ENCODE measurements around the gene GTF3C5.

The GTF3C5 gene

DNA sequence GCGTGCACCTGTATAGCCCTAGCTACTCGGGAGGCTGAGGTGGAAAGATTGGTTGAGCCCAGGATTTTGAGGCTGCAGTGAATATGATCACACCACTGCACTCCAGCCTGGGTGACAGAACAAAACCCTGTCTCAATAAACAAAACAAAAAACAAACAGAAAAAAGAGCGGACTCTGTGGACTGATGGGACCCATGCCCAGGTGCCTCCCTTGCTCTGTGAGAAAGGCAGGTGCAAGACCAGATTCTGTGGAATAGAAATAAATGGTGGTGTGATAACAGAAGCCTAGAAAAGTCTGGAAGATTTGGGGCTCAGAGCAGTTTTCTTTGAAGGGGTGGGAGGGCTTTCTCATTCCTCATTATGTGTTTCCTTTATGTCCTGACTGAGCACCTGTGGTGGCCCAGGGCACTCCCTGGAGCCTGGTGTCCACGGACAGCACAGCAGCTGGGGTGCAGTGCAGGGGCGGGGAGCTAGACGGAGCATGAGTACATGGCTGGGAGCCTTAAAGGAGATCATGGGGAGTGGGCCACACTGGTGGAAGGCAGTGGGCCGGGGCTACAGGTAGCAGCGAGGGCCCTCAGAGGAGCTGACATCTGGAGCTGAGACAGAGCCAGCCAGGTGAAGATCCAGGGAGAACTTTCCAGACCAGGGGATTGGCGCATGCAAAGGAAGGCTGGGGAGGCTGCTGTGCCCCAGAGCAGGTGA lies 15.6 kb downstream of the GTF3C5 start:
- no peak for DNase-seq (ENCODE audit: low read depth)
- no peak overlapping the region for H3K4me3 ChIP-seq (ENCODE audit: low read depth, low read length)
- TF ChIP-seq, protein P1, sequence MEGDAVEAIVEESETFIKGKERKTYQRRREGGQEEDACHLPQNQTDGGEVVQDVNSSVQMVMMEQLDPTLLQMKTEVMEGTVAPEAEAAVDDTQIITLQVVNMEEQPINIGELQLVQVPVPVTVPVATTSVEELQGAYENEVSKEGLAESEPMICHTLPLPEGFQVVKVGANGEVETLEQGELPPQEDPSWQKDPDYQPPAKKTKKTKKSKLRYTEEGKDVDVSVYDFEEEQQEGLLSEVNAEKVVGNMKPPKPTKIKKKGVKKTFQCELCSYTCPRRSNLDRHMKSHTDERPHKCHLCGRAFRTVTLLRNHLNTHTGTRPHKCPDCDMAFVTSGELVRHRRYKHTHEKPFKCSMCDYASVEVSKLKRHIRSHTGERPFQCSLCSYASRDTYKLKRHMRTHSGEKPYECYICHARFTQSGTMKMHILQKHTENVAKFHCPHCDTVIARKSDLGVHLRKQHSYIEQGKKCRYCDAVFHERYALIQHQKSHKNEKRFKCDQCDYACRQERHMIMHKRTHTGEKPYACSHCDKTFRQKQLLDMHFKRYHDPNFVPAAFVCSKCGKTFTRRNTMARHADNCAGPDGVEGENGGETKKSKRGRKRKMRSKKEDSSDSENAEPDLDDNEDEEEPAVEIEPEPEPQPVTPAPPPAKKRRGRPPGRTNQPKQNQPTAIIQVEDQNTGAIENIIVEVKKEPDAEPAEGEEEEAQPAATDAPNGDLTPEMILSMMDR (IDR thresholded peaks at IDR 0.05; ENCODE audit: insufficient read depth, low read depth, low read length, missing control alignments): no peak

DNA sequence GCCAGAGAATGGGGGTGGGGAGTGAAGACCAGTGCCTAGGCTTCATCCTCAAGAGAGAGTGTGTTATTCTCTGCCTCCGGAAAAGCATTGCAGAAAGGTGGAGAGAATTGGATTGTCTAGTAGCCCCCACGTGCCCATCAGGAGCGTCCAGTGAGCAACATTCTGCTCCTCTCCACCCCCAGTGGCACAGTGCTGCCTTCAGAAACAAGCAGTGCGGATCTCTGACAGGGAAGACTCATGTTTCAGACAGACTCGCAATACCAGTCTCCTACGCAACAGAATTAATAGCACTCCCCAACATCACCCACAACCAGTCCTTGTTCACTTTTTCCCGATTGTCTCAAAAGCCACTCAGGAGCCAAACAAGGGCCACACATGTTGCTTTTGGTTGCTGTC lies 16.1 kb downstream of the GTF3C5 start:
- H3K4me3 ChIP-seq (ENCODE audit: low read depth, low read length): no peak overlapping the region
- TF ChIP-seq, protein P1 (IDR thresholded peaks at IDR 0.05; ENCODE audit: insufficient read depth, low read depth, low read length, missing control alignments): no peak
- DNase-seq (ENCODE audit: low read depth): no peak

DNA sequence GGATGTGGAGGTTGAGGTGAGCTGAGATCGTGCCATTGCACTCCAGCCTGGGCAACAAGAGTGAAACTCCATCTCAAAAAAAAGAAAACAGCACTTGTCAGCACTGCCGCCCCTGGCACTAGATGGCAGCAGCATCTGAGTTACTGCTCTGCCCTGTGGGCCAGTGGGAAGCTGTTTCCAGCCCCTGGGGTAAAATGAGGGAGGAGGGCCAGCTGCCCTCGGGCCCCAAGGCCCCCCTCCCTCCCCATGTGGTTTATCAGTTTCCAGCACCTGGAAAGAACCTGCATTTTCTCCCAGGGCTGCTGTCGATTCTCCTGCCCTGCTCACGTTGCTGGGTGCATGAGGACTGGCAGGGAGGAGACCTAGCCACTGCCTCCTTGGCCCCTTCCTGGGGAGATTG lies 17.8 kb downstream of the GTF3C5 start:
- TF ChIP-seq, protein P1 (IDR thresholded peaks at IDR 0.05; ENCODE audit: insufficient read depth, low read depth, low read length, missing control alignments): peak; percentile 39
- no peak overlapping the region for H3K4me3 ChIP-seq (ENCODE audit: low read depth, low read length)
- peak; percentile 34 for DNase-seq (ENCODE audit: low read depth)

DNA sequence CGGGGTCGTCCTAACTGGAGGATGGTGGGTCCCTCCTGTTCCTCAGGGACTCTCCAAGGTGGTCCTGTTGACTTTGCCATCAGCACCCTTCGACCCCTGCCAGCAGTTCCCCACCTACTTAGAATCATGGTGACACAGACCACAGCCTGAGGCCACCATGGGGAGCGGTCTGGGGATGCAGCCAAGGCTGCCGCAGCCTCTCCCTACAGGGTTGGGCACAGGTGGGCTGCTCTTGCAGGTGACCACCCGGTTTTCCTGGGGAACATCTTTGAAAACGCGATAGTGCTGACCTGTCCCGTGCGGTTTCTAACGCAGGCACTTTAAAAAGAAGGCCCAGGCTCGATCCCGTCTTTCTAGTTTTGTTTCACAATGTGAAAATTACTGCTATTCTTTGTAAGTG lies 18.2 kb downstream of the GTF3C5 start:
- DNase-seq (ENCODE audit: low read depth): no peak
- no peak overlapping the region for H3K4me3 ChIP-seq (ENCODE audit: low read depth, low read length)
- TF ChIP-seq, protein P1 (IDR thresholded peaks at IDR 0.05; ENCODE audit: insufficient read depth, low read depth, low read length, missing control alignments): no peak

DNA sequence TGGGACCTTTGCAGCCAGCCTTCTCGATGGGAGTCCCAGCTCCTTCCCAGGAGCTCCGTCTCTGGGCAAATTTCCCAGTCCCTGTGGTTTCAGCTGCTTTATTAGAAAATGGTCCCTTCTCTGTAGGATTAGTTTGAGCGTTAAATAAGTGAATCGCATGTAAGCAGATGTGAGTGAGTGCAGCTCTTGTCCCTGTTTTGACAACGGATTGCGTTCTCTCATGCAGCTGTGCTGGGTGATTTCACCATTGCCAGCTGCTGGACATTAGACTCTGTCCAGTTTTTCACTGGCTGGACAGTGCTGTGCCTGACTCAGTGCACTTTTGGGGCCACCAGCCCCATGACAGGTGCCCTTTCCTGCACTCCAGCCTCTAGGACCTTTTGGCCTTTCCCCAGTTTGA lies 19.3 kb downstream of the GTF3C5 start:
- no peak overlapping the region for H3K4me3 ChIP-seq (ENCODE audit: low read depth, low read length)
- DNase-seq (ENCODE audit: low read depth): no peak
- TF ChIP-seq, protein P1 (IDR thresholded peaks at IDR 0.05; ENCODE audit: insufficient read depth, low read depth, low read length, missing control alignments): no peak

DNA sequence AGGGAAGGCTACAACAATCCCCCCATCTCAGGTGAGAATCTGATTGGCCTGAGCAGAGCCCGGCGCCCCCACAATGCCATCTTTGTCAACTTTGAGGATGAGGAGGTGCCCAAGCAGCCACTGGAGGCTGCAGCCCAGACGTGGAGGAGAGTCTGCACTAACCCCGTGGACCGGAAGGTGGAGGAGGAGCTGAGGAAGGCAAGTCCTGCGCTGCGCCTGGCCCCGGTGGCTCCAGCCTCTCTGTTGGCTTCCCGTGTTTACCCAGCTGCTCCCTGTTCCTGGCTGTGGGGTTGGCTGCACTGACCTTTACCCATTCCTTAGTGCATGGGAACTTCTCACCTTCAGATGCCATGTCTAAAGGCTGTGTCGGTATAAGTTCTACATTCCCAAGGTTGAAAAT lies 20.0 kb downstream of the GTF3C5 start:
- no peak overlapping the region for H3K4me3 ChIP-seq (ENCODE audit: low read depth, low read length)
- TF ChIP-seq, protein P1 (IDR thresholded peaks at IDR 0.05; ENCODE audit: insufficient read depth, low read depth, low read length, missing control alignments): no peak
- no peak for DNase-seq (ENCODE audit: low read depth)
